Measurements from ENCODE around the gene RNF113A.
A peak's percentile ranks its signal among the peaks of the same experiment; 100 is the strongest.

The RNF113A gene

DNA sequence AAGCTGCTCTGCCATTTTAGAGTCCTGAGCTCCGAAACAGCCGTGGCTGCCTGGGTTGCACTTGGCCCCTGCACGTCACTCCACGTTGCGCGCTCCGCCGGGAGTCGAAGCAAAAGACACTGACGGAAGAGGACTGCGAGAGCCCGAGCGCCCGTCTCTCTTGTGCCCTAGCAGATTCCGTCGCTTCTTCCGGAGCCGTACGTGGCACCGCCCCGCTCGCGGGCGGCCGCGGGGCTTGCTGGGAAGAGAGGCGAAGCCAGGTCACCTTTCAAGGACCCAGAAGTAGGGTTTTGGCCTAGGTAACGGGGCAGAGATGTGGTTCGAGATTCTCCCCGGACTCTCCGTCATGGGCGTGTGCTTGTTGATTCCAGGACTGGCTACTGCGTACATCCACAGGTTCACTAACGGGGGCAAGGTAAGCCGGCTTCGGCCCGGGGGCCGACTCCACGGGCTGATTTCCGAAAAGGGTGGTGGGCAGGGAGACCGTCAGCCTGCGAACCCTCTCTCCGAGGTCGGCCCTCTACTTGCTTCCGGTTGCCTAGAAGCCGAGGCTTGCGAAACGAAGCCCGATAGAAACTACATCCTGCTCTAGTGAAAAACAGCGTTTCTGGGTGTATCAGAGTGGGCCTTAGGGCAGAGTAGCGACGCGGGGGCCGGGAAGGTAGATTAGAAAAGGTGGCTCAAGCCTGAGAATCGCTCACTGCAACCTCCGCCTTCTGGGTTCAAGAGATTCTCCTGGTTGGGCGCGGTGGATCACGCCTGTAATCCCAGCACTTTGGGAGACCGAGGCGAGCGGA lies at the start of gene RNF113A, which contains the start of gene NDUFA1:
TSS of gene RNF113A (minus strand) at position 135 of the 797 bp plus-strand sequence. CDS start at position 15, 120 bp downstream.
TSS of gene NDUFA1 (plus strand) at position 234 of the 797 bp plus-strand sequence. CDS start at position 314, 80 bp downstream.
- Histone ChIP-seq H3K4me3 (ENCODE audit: low read depth, low read length) (peak within 1 kb of the TSS; percentile 70), H3K9me3 (ENCODE audit: severe bottlenecking) (no peaks in the 10 kb centered on the region), H3K27me3 (ENCODE audit: insufficient read depth, low read depth, severe bottlenecking) (peaks cover 2% of the 10 kb centered on the region), H3K27ac (peak within 1 kb of the TSS; percentile 85), H3K36me3 (0 out of 2 replicates have a peak, but pooled peaks cover 3% of the 10 kb centered on the region)
- DNase-seq = peak; percentile 83
- TF ChIP-seq, protein P1, sequence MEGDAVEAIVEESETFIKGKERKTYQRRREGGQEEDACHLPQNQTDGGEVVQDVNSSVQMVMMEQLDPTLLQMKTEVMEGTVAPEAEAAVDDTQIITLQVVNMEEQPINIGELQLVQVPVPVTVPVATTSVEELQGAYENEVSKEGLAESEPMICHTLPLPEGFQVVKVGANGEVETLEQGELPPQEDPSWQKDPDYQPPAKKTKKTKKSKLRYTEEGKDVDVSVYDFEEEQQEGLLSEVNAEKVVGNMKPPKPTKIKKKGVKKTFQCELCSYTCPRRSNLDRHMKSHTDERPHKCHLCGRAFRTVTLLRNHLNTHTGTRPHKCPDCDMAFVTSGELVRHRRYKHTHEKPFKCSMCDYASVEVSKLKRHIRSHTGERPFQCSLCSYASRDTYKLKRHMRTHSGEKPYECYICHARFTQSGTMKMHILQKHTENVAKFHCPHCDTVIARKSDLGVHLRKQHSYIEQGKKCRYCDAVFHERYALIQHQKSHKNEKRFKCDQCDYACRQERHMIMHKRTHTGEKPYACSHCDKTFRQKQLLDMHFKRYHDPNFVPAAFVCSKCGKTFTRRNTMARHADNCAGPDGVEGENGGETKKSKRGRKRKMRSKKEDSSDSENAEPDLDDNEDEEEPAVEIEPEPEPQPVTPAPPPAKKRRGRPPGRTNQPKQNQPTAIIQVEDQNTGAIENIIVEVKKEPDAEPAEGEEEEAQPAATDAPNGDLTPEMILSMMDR (IDR thresholded peaks at IDR 0.05; ENCODE audit: low read depth, low read length) = no peak

DNA sequence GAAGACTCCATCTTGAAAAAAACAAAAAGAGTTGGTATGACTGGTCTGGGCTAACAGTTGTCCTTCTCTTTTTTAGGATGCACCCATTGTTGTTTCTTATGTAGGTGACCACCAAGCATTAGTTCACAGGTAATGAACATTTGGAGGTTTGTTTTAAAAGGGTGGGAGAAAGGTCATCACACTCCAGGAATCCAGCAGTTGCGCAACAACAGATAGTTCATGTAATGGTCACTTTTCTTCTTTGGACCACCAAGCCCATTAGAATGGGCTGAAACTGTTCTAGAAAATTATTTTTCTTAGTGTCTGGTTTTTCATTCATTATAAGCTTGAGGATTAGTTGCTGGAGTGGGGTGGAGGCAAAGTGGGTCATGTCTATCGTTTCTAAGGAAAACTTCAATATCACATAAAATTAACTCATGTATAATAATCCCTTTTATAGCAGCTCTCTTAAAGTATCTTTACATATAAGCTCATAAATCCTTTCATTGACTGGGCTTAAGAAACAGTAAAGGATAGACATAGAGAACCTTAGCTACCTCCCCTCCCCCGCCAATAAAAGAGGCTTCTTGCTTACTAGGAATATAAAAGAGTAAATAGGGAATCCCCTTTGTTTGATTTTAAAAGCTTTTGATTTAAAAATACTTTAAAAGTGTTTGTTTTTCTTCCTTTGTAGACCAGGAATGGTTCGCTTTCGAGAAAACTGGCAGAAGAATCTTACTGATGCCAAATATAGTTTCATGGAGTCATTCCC lies 48.5 kb upstream of the RNF113A start:
- no peak for DNase-seq
- TF ChIP-seq, protein P1 (IDR thresholded peaks at IDR 0.05; ENCODE audit: low read depth, low read length) = no peak
- Histone ChIP-seq H3K27me3 (ENCODE audit: insufficient read depth, low read depth, severe bottlenecking) (peaks cover 5% of the 10 kb centered on the region), H3K36me3 (no peaks in the 10 kb centered on the region), H3K27ac (no peak overlapping the region), H3K4me3 (ENCODE audit: low read depth, low read length) (no peak overlapping the region), H3K9me3 (ENCODE audit: severe bottlenecking) (no peaks in the 10 kb centered on the region)

- Histone ChIP-seq H3K27me3 (ENCODE audit: insufficient read depth, low read depth, severe bottlenecking) (peaks cover 3% of the 10 kb centered on the region), H3K36me3 (no peaks in the 10 kb centered on the region), H3K9me3 (ENCODE audit: severe bottlenecking) (no peaks in the 10 kb centered on the region), H3K4me3 (ENCODE audit: low read depth, low read length) (no peak overlapping the region), H3K27ac (no peak overlapping the region)
- TF ChIP-seq, protein P1 (IDR thresholded peaks at IDR 0.05; ENCODE audit: low read depth, low read length) = no peak
- DNase-seq = no peak
These were observed 46.3 kb upstream of the RNF113A start for GRCh38 chrX:119917877-119918276.

DNA sequence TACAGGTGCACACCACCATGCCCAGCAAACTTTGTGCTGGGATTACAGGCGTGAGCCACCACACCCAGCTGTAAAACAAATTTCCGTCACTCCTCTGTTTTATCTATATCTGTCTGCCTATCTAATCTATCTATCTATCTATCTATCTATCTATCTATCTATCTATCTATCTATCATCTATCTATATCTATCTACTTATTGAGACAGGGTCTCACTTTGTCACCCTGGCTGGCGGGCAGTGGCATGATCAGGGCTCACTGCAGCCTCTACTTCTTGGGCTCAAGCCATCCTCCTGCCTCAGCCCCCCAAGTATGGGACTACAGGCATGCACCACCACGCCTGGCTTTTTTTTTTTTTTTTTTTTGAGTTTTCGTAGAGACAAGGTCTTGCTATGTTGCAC lies 44.8 kb upstream of the RNF113A start:
- Histone ChIP-seq H3K9me3 (ENCODE audit: severe bottlenecking) (no peaks in the 10 kb centered on the region), H3K27ac (no peak overlapping the region), H3K27me3 (ENCODE audit: insufficient read depth, low read depth, severe bottlenecking) (peaks cover 6% of the 10 kb centered on the region), H3K4me3 (ENCODE audit: low read depth, low read length) (no peak overlapping the region), H3K36me3 (no peaks in the 10 kb centered on the region)
- TF ChIP-seq, protein P1 (IDR thresholded peaks at IDR 0.05; ENCODE audit: low read depth, low read length) = no peak
- no peak for DNase-seq

GRCh38 chrX:119900976-119901375 lies 29.4 kb upstream of the RNF113A start:
- no peak overlapping the region for H3K27ac ChIP-seq
- H3K9me3 ChIP-seq (ENCODE audit: severe bottlenecking) = no peaks in the 10 kb centered on the region
- TF ChIP-seq, protein P1 (IDR thresholded peaks at IDR 0.05; ENCODE audit: low read depth, low read length) = no peak
- H3K36me3 ChIP-seq = no peaks in the 10 kb centered on the region
- no peak for DNase-seq
- no peaks in the 10 kb centered on the region for H3K27me3 ChIP-seq (ENCODE audit: insufficient read depth, low read depth, severe bottlenecking)
- H3K4me3 ChIP-seq (ENCODE audit: low read depth, low read length) = no peak overlapping the region

Measured in WERI-Rb-1 (cell line).